ENCODE data around the gene INSIG1.

INSIG1 gene

GRCh38 chr7:155356323-155357105, 58.8 kb downstream of the INSIG1 start:
- TF ChIP-seq CTCF (IDR thresholded peaks at IDR 0.05; ENCODE audit: insufficient read depth, low read depth, low read length, missing control alignments), result peak; percentile 13
- DNase-seq (ENCODE audit: low read depth), result peak; percentile 17
- H3K4me3 ChIP-seq (ENCODE audit: low read length), result no peak overlapping the region

GRCh38 chr7:155357573-155358041, 59.9 kb downstream of the INSIG1 start:
- no peak overlapping the region for H3K4me3 ChIP-seq (ENCODE audit: low read length)
- TF ChIP-seq CTCF (IDR thresholded peaks at IDR 0.05; ENCODE audit: insufficient read depth, low read depth, low read length, missing control alignments), result no peak
- DNase-seq (ENCODE audit: low read depth), result no peak

- no peak overlapping the region for H3K4me3 ChIP-seq (ENCODE audit: low read length)
- no peak for TF ChIP-seq CTCF (IDR thresholded peaks at IDR 0.05; ENCODE audit: insufficient read depth, low read depth, low read length, missing control alignments)
- DNase-seq (ENCODE audit: low read depth), result no peak
Measured at GRCh38 chr7:155358066-155358947, 60.6 kb downstream of the INSIG1 start.

- no peak for TF ChIP-seq CTCF (IDR thresholded peaks at IDR 0.05; ENCODE audit: insufficient read depth, low read depth, low read length, missing control alignments)
- H3K4me3 ChIP-seq (ENCODE audit: low read length), result no peak overlapping the region
- no peak for DNase-seq (ENCODE audit: low read depth)
Measured at GRCh38 chr7:155358948-155359712, 61.5 kb downstream of the INSIG1 start.

All from epithelial cell of esophagus (primary cell).